Measurements from ENCODE around the gene AMZ1. TPM values are rescaled to one million over a fixed set of nuclear protein-coding genes. Genes with fewer than 3 reads are reported as not detected.

AMZ1 gene
- total and polyA plus RNA-seq, 10 of the 15 experiments (the other 5 are each of a cell fraction or from before 2014, with no cell fraction given) = 0.02 to 2.0 (median 0.69) TPM

DNA sequence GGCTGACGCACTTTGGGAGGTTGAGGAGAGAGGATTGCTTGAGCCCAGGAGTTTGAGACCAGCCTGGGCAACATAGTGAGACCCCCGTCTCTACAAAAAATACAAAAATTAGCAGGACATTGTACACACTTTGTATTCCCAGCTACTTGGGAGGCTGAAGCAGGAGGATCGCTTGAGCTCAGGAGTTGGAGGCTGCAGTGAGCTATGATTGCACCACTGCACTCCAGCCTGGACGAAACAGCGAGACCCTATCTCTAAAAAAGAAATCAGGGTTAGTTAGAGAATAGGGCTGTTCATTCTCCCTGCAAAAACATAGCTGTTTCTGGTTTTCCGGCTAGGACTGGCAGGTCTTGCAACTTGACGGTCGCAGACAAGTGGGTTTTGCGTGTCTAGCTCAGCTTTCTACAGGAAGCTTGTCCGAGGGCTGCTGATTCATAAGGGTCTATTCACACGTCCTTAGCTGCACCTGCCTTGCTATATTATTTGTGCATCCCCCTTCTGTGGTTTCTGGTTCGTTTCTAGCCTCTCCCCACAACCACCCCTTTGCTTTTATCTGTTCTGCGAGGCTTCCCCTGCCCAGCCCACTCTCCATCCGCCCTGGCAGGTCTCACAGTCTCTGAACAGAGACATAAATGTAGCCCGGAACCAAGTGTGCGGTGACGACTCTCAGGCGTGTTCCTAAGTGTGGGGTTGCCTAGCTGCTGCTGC lies 10.7 kb downstream of the AMZ1 start (continued):
- TF ChIP-seq, protein P1, sequence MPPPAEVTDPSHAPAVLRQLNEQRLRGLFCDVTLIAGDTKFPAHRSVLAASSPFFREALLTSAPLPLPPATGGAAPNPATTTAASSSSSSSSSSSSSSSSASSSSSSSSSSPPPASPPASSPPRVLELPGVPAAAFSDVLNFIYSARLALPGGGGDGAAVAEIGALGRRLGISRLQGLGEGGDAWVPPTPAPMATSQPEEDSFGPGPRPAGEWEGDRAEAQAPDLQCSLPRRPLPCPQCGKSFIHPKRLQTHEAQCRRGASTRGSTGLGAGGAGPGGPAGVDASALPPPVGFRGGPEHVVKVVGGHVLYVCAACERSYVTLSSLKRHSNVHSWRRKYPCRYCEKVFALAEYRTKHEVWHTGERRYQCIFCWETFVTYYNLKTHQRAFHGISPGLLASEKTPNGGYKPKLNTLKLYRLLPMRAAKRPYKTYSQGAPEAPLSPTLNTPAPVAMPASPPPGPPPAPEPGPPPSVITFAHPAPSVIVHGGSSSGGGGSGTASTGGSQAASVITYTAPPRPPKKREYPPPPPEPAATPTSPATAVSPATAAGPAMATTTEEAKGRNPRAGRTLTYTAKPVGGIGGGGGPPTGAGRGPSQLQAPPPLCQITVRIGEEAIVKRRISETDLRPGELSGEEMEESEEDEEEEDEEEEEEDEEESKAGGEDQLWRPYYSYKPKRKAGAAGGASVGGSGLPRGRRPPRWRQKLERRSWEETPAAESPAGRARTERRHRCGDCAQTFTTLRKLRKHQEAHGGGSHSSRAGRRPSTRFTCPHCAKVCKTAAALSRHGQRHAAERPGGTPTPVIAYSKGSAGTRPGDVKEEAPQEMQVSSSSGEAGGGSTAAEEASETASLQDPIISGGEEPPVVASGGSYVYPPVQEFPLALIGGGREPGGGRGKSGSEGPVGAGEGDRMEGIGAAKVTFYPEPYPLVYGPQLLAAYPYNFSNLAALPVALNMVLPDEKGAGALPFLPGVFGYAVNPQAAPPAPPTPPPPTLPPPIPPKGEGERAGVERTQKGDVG (CRISPR knock-in tag; IDR thresholded peaks at IDR 0.05) = no peak
- peak; percentile 93 for TF ChIP-seq CBX5 (IDR thresholded peaks at IDR 0.05; ENCODE audit: low read depth)
- TF ChIP-seq TCF12 (IDR thresholded peaks at IDR 0.05; ENCODE audit: low read depth, low read length) = peak; percentile 98
- TF ChIP-seq HDGF (IDR thresholded peaks at IDR 0.05) = no peak
- peak; percentile 82 to 85; a peak in 3 of 4 replicates for TF ChIP-seq IKZF2 (IDR thresholded peaks at IDR 0.05)
- TF ChIP-seq PAX8 (IDR thresholded peaks at IDR 0.05) = no peak
- no peak; the same call in 1 of the 2 replicates for TF ChIP-seq GATAD2B (conservative IDR thresholded peaks at IDR 0.05; ENCODE audit: low read depth)
- TF ChIP-seq CHD1 (IDR thresholded peaks at IDR 0.05; ENCODE audit: low read depth, low read length) = no peak
- no peak for TF ChIP-seq ZNF622 (IDR thresholded peaks at IDR 0.05)
- no peak for TF ChIP-seq ATF3 (IDR thresholded peaks at IDR 0.05; ENCODE audit: borderline replicate concordance, extremely low read depth, low read depth, low read length)
- TF ChIP-seq CEBPB (IDR thresholded peaks at IDR 0.05; ENCODE audit: borderline replicate concordance in 1 of 2, low read depth in 2 of 2, low read length in 2 of 2) = no peak; a peak in 1 of 4 replicates
- TF ChIP-seq YY1 (IDR thresholded peaks at IDR 0.05; ENCODE audit: low read depth, low read length) = no peak
- TF ChIP-seq KAT2A (conservative IDR thresholded peaks at IDR 0.05; ENCODE audit: control insufficient read depth, low read depth, low read length) = no peak
- peak; percentile 89 for TF ChIP-seq BCL11A (IDR thresholded peaks at IDR 0.05; ENCODE audit: low read depth, low read length)
- peak; percentile 92 for TF ChIP-seq NBN (IDR thresholded peaks at IDR 0.05)
- TF ChIP-seq MXI1 (IDR thresholded peaks at IDR 0.05; ENCODE audit: low read depth, low read length) = no peak; the same call in 1 of the 2 replicates
- TF ChIP-seq SUPT20H (IDR thresholded peaks at IDR 0.05; ENCODE audit: borderline replicate concordance, control insufficient read depth, low read depth, low read length) = no peak
- TF ChIP-seq SP1 (IDR thresholded peaks at IDR 0.05; ENCODE audit: low read depth, low read length) = peak; percentile 70
- no peak for TF ChIP-seq ELK1 (IDR thresholded peaks at IDR 0.05; ENCODE audit: low read depth, low read length)
- TF ChIP-seq ZNF384 (IDR thresholded peaks at IDR 0.05; ENCODE audit: borderline replicate concordance, low read depth, low read length) = no peak
- peak; percentile 94; the same call in 1 of the 2 replicates for TF ChIP-seq MTA3 (IDR thresholded peaks at IDR 0.05; ENCODE audit: borderline replicate concordance, low read length)
- TF ChIP-seq ZZZ3 (IDR thresholded peaks at IDR 0.05; ENCODE audit: control insufficient read depth, insufficient read length, low read depth) = no peak
- TF ChIP-seq ESRRA (IDR thresholded peaks at IDR 0.05; ENCODE audit: low read length) = no peak
- TF ChIP-seq YBX1 (IDR thresholded peaks at IDR 0.05) = no peak
- no peak for TF ChIP-seq RFX5 (IDR thresholded peaks at IDR 0.05; ENCODE audit: low read depth, low read length)
- no peak for TF ChIP-seq SRF (IDR thresholded peaks at IDR 0.05; ENCODE audit: low read depth in 2 of 2, low read length in 2 of 2)
- TF ChIP-seq RCOR1 (conservative IDR thresholded peaks at IDR 0.05; ENCODE audit: low read depth, low read length) = no peak
- peak; percentile 41; the same call in 1 of the 2 replicates for TF ChIP-seq BACH1 (IDR thresholded peaks at IDR 0.05; ENCODE audit: borderline replicate concordance)
- peak; percentile 94 for TF ChIP-seq DPF2 (IDR thresholded peaks at IDR 0.05)
- no peak for TF ChIP-seq EZH2 (IDR thresholded peaks at IDR 0.05; ENCODE audit: borderline replicate concordance, control insufficient read depth, low read depth, low read length)

Data from GM12878 (cell line).